ENCODE data around the gene HAPLN3.
"Not testable (repeated sequence)": the region's sequence is repeated elsewhere in the genome, so short reads cannot be mapped to it uniquely, and the experiment has no call there.

The HAPLN3 gene

GRCh38 chr15:88894819-88895767 lies at the start of gene HAPLN3:
HAPLN3 (minus strand) TSS chr15:88895544; CDS start chr15:88887298, 8,246 bp downstream.
- DNase-seq (ENCODE audit: low read depth), result peak; percentile 33

GRCh38 chr15:88940110-88940675 lies 44.8 kb upstream of the HAPLN3 start:
- no peak for DNase-seq (ENCODE audit: low read depth)

DNA sequence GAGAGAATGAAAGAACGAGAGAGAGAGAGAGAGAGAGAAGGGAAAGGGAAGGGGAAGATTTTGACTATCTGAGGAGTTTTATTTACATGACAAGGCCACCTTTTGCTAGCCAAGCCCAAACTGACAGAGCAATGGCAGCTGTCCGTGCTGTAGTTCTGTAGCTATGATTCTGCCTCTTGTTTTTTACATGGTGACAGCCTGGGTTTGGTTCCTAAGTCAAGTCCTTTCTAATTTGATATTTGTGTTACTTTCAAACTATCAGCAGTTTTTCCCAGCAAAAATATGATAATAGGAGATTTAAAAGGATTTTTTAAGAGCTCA lies 44.1 kb upstream of the HAPLN3 start:
- no peak for DNase-seq (ENCODE audit: low read depth)

DNA sequence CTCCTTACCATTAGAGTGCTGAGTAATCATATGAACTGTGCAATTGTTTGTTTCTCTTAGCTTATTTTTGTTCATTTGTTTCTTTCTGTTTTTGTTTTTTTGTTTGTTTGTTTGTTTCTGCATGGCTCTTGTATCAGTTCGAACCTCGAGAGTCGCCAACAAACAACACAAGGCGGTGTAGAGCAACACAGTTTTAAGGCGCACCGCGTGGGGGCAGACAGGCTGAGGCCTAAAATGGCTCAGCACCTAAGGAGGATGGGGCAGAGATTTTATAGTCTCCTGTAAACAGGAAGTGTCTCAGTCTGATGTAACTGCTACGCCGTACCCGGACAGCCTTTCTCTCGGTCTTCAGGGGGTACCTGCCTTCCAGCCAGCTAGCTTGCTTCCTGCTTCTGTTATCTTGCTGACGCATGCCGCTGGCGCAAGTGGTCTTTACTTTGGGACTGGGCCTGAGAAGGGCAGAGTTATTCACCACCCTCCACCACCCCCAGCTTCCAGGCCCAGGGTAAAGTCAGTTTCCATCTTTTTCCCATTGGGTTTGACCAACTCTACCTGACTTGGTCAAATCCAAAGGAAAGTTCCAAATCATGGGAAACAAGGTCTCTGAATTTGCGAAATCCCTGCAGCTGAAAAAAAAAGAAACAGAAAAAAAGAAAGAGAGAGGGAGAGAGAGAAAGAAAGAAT lies 43.6 kb upstream of the HAPLN3 start:
- DNase-seq (ENCODE audit: low read depth), result no peak

DNA sequence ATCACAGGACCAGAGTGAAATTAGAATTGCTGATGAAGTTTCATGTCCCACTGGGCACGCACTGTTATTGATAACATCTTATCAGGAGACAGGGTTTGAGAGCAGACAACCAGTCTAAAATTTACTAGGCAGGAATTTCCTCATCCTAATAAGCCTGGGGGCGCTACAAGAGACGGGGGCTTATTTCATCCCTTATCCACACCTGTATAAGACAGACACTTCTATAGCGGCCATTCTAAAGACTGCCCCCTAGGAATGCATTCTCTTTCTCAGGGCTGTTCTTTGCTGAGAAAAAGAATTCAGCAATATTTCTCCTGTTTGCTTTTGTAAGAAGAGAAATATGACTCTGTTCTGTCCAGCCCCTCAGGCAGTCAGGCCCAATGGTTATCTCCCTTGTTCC lies 39.1 kb upstream of the HAPLN3 start:
- not testable (repeated sequence) for DNase-seq (ENCODE audit: low read depth)

- DNase-seq (ENCODE audit: low read depth), result no peak
These were observed 37.6 kb upstream of the HAPLN3 start for GRCh38 chr15:88932875-88933330.

DNA sequence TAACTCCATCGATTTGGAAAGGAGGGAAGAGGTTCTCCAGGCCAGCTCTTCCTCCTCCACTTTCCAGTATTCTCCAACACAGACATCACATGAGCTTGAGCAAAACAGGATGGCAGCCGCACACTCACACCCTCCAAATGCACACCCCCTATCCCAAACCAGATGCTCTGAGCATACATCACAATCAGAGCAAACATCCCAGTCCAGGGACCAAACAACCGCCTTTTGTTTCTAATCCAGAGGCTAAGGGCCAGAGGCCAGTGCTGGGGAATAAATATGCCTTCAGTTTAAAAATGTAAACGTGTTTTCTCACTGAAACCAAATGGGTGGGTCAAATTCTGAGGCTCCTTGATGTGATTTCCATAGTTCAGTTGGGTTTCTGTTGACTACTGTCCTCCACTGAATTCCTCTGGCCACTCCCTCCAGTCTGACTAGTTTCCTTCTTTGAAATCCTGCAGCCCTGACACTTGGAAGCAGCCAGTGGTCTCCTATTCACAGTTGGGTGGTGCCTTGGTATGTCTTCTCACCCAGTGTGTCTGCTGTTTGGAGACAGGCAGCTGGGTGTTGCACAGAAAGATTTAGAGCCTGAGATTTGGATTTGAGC lies 37.0 kb upstream of the HAPLN3 start:
- DNase-seq (ENCODE audit: low read depth), result no peak

- no peak for DNase-seq (ENCODE audit: low read depth)
These were observed 35.2 kb upstream of the HAPLN3 start for GRCh38 chr15:88930579-88930978.

DNA sequence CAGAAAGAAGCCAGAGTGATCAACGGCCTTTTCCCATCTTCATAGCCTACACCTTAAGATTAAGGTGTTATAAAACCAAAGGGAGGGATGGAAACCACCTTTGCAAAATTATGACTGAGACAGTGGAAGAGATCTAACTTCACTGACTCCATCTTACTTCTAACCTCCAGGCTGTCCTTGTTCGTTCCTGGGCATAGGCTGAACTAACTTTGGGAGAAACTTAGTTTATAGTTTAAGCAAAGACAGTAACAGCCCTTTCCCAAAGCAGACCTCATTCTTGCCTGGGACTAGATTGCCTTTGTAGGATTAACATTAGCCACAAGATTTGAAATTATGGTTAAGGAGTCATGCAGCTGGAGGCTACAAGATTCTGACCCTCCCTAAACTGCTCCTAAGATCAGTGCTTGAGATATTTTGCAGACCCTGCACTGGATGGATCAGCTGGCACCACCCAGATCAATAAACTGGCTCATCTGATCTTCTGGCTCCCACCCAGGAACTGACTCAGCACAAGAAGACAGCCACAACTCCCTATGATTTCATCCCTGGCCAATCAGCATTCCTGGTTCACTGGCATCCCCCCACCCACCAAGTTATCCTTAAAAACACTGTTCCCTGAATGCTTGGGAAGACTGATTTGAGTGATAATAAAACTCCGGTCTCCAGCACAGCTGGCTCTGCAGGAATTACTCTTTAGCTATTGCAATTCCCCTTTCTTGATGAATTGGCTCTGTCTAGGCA lies 34.2 kb upstream of the HAPLN3 start:
- not testable (repeated sequence) for DNase-seq (ENCODE audit: low read depth)

DNA sequence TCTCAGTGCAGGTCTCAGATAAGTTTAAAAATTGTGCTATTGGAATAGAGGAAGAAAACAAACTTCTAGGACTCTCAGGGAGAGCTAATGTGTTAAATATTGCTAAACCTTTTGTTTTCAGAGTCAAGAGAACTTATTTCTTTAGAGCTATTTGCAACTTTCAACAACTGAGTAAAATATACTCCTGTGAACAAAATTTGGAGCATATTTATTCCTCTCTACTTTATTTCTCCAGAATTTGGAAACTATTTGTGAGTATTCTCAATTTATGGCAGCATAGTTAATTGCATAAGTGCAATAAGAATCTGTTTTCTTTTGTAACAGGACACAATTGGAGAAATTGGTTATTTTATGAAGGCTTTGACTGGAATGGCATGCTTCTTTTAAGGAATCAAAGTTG lies 32.8 kb upstream of the HAPLN3 start:
- DNase-seq (ENCODE audit: low read depth), result not testable (repeated sequence)

DNA sequence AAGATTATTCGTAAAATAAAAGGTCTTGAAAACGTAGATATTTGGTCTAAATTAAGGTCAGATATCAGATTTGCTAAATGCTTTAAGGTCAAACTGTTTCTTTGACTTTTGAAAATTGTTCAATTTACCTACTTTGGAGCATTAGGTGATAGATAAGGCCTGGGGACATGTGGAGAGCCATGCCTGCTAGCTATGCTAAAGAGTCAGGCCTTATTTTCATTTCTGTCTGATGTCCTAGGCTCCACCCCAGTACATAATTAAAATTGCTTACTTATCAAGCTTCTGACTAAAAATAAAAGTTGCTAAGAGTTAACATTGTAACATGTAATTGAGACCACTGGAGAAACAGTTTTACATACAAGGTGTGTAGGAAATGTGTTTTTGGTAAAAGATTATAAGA lies 30.3 kb upstream of the HAPLN3 start:
- not testable (repeated sequence) for DNase-seq (ENCODE audit: low read depth)

DNA sequence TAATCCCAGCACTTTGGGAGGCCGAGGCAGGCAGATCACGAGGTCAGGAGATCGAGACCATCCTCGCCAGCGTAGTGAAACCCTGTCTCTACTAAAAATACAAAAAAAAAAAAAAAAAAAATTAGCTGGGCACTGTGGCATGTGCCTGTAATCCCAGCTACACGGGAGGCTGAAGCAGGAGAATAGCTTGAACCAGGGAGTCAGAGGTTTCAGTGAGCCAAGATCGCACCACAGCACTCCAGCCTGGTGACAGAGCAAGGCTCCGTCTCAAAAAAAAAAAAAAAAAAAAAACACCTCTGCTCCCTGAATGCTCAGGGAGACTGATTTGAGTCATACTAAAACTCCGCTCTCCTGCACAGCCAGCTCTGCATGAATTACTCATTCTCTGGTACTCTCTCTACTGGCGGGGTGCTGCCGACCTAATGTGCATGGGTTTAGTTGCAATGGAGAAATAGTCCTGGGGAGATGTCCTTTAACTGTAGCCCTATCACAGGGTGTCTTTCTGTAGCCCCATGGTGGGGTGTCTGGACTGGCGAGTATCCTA lies 25.6 kb upstream of the HAPLN3 start:
- DNase-seq (ENCODE audit: low read depth), result not testable (repeated sequence)

DNA sequence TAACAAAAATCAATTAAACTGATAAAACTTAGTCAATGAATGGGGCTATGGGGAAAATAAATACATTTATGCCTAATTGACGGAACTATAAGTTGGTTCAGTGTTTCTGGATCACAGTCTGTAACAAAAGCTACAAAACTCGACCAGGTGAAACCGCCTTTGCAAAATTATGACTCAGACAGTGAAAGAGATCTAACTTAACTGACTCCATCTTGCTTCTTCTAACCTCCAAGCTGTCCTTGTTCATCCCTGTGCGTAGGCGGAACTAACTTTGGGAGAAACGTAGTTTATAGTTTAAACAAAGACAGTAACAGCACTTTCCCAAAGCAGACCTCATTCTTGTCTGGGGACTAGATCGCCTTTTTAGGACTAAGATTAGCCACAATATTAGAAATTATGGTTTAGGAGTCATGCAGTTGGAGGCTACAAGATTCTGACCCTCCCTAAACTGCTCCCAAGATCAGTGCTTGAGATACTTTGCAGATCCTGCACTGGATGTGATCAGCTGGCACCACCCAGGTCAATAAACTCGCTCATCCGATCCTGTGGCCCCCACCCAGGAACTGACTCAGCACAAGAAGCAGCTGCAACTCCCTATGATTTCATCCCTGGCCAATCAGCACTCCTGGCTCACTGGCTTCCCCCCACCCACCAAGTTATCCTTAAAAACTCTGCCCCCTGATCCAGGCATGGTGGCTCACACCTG lies 25.0 kb upstream of the HAPLN3 start:
- no peak for DNase-seq (ENCODE audit: low read depth)

GRCh38 chr15:88918738-88919137 lies 23.4 kb upstream of the HAPLN3 start:
- DNase-seq (ENCODE audit: low read depth), result no peak

- no peak for DNase-seq (ENCODE audit: low read depth)
These were observed 22.4 kb upstream of the HAPLN3 start for GRCh38 chr15:88917760-88918159.

DNA sequence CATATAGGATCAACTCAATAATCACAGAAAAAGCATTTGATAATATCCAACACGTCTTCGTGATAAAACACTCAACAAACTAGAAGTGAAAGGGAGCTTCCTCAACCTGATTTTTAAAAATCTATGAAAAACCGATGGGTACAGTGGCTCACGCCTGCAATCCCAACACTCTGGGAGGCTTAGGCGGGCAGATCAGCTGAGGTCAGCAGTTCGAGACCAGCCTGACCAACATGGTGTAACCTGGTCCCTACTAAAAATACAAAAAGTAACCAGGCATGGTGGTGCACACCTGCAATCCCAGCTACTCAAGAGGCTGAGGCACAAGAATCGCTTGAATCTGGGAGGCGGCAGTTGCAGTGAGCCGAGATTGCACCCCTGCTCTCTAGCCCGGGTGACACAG lies 20.0 kb upstream of the HAPLN3 start:
- DNase-seq (ENCODE audit: low read depth), result no peak

GRCh38 chr15:88913850-88914169 lies 18.5 kb upstream of the HAPLN3 start:
- DNase-seq (ENCODE audit: low read depth), result no peak

- DNase-seq (ENCODE audit: low read depth), result peak; percentile 65
These were observed 17.9 kb upstream of the HAPLN3 start, which contains the start of gene MFGE8 for GRCh38 chr15:88913017-88913849. MFGE8 (minus strand) TSS chr15:88913379; CDS start chr15:88913319, 60 bp downstream.

DNA sequence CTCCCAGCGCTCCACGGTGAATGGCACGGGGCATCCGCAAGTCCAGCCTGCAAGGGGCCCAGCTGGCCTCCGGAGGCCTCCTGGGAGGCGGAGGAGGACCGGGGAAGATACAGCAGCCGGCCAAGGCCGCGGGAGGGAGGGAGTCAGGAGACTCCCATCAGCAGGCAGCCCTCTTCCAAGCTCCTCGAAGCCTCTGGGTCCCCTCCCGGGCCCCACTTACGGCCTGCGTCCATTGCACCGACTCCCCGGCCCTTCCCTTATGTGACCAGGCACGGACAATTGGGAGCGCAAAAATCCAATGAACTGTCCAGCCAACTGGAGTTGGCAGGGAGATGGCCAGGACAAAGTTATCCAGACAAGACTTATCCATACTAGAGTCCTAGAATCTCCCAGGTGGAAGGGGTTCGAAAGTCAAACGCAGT lies 17.2 kb upstream of the HAPLN3 start:
- DNase-seq (ENCODE audit: low read depth), result no peak

DNA sequence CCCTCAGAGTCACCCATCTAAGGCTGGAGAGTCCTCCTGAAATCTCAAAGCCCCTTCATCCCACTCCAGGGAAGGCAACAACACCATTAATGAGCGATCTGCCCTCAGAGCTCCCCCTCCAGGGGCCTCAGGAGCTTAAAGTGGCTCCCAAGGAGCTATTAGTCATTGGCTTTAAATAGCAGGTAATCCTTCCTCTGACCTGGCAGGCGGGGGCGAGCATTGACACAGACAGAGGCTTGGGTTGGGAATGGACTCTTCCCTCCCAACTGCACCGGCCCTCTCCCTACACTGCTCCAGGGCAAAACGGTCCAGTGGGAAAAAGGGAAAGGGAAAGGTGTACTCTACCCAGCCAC lies 16.4 kb upstream of the HAPLN3 start:
- no peak for DNase-seq (ENCODE audit: low read depth)
